Hematopoietic multipotent progenitor cell treated with erythropoietin and hydrocortisone succinate and interleukin-3 and kit ligand, for 17 days (in vitro differentiated cells): ENCODE measurements around the gene KIAA1614.
A peak's percentile ranks its signal among the peaks of the same experiment; 100 is the strongest.

Source experiments
- DNase-seq: peaks from one replicate; pipeline ENCODE4 v3.0.0-alpha.2; 2015; ENCODE audit warnings: low spot score

Gene KIAA1614

GRCh38 chr1:180907313-180908055 lies 5.2 kb upstream of the KIAA1614 start:
- no peak for DNase-seq

- no peak for DNase-seq
Measured at GRCh38 chr1:180908074-180908765, 4.5 kb upstream of the KIAA1614 start.

- DNase-seq, result no peak
Measured at GRCh38 chr1:180909005-180909414, 3.7 kb upstream of the KIAA1614 start.

- no peak for DNase-seq
Measured at GRCh38 chr1:180909462-180909976, 3.2 kb upstream of the KIAA1614 start.

- no peak for DNase-seq
Measured at GRCh38 chr1:180911640-180912191, 981 bp upstream of the KIAA1614 start.

GRCh38 chr1:180912211-180912800 lies 391 bp upstream of the KIAA1614 start:
- no peak for DNase-seq

GRCh38 chr1:180915426-180915965 lies 2.8 kb downstream of the KIAA1614 start:
- DNase-seq, result no peak

GRCh38 chr1:180916012-180916770 lies 3.5 kb downstream of the KIAA1614 start:
- DNase-seq, result no peak

- no peak for DNase-seq
Measured at GRCh38 chr1:180916771-180917170, 4.1 kb downstream of the KIAA1614 start.

- DNase-seq, result no peak
Measured at GRCh38 chr1:180917306-180918065, 4.8 kb downstream of the KIAA1614 start.

- no peak for DNase-seq
Measured at GRCh38 chr1:180918519-180918918, 5.8 kb downstream of the KIAA1614 start.

GRCh38 chr1:180919183-180919700 lies 6.5 kb downstream of the KIAA1614 start:
- DNase-seq, result no peak

- DNase-seq, result no peak
Measured at GRCh38 chr1:180920193-180920592, 7.5 kb downstream of the KIAA1614 start.

- no peak for DNase-seq
Measured at GRCh38 chr1:180920702-180921101, 8.0 kb downstream of the KIAA1614 start.

- no peak for DNase-seq
Measured at GRCh38 chr1:180921386-180921785, 8.7 kb downstream of the KIAA1614 start.

- DNase-seq, result no peak
Measured at GRCh38 chr1:180921891-180922630, 9.4 kb downstream of the KIAA1614 start.

- no peak for DNase-seq
Measured at GRCh38 chr1:180922631-180923015, 9.9 kb downstream of the KIAA1614 start.

- DNase-seq, result peak; percentile 55
Measured at GRCh38 chr1:180923021-180923841, 10.5 kb downstream of the KIAA1614 start.

GRCh38 chr1:180923887-180924286 lies 11.2 kb downstream of the KIAA1614 start:
- peak; percentile 81 for DNase-seq
